ENCODE data around the gene CCDC85A.

Gene CCDC85A

GRCh38 chr2:56197816-56198215 lies 14.0 kb downstream of the CCDC85A start:
- DNase-seq = no peak

DNA sequence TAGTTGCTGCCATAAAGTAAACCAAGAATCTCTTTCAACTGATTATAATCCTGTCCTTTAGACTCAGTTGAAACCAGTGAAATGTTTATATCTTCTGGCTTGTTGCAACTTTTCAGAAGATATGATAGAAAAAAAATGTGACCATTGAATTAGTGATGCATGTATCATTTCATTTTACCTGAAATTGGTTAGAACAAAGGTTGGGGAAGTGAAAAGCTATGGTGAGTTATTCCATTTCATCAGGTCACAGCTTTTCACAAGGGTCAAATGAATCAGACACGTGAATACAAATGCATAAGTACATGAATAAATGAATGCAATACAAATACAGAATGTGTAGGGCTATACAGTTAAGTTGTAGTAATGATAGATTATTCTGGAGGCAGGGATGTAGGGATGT lies 15.1 kb downstream of the CCDC85A start:
- no peak for DNase-seq

- DNase-seq = no peak
These were observed 15.7 kb downstream of the CCDC85A start for GRCh38 chr2:56199492-56199891.

DNA sequence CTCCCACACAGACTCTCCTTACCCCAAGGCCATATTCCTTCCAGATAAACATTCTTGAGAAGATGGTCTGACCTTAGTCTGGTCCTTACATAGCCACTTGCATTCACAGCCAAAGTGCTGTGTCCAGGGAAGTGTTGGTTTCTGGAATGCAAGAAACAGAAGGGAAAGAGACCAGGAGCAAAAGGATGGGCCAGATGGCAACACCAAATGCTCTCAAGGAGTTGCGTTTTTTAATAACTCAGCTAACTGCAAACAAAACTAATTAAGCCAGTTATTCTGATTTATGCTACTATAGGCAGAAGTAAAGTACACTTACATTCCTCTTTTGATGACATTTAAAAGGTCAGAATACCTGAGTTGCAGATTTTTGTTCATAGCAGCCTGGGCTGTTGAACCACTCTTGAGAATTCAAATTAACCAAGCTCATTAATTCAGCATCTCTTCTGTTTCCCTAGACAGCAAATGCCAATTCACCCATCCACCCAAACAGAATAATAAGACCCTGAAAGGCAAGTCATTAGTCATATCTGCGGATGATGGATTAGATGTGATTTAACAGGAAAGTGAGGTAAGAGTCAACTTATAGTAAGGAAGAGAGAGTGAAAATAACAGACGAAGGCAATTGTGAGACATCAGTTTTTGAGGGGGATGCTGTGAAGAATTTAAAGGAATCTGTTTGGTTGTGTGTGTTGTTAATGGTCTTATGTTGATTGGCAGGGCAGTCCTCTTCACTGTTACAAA lies 18.8 kb downstream of the CCDC85A start:
- DNase-seq = no peak

GRCh38 chr2:56204556-56204955 lies 20.8 kb downstream of the CCDC85A start:
- no peak for DNase-seq

DNA sequence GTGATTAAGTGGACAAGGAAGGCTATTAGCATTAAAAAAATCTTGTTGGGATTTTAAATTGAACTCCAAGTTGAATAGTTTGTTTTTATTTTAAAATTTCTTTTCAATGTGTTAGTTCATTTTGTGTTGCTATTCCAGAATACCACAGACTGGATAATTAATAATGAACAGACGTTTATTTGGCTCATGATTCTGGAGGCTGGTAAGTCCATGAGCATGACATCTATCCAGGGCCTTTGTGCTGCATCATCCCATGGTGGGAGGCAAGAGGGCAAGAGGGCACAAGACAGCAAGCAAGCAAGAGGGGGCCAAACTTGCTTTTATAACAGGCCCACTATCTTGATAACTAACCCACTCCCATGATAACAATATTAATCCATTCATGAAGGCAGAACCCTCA lies 22.5 kb downstream of the CCDC85A start:
- no peak for DNase-seq

DNA sequence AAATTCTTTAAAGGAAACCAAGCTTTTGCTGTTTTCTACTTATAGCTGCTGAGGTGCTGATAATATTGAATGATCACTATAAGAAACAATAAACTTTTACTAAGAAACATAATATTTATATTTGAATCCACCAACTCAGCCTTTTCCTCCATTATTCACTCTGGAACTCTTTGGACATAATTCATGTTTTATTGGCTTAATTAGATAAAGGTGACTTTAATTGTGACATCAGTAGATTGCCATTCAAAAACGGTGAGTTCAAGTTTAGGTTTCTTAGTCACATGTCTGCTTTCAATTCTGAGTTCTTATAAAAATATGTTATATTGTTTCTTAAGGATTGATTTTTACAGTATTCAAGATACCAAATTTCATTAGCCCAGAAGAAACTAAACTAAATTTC lies 24.0 kb downstream of the CCDC85A start:
- no peak for DNase-seq

- DNase-seq = no peak
These were observed 24.6 kb downstream of the CCDC85A start for GRCh38 chr2:56208380-56208779.

GRCh38 chr2:56209701-56210100 lies 25.9 kb downstream of the CCDC85A start:
- DNase-seq = no peak

DNA sequence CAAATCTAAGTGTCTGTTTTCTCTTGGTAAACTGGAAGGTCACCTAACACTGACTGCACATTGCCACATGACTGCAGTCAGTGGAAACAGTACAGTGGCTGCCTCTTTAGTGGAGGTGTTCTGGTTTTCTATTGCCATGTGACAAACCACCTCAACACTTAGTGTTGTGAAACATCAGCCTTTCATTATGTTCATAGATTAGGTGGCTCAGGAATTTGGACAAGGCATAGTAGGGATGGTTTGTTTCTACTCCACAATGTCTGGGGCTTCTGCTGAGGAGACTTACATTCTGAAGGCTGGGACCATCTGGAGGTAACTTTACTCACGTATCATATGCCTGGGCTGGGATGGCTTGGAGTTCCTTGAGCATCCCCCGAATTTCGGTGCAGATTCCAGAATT lies 26.5 kb downstream of the CCDC85A start:
- no peak for DNase-seq

GRCh38 chr2:56211048-56211447 lies 27.3 kb downstream of the CCDC85A start:
- no peak for DNase-seq

DNA sequence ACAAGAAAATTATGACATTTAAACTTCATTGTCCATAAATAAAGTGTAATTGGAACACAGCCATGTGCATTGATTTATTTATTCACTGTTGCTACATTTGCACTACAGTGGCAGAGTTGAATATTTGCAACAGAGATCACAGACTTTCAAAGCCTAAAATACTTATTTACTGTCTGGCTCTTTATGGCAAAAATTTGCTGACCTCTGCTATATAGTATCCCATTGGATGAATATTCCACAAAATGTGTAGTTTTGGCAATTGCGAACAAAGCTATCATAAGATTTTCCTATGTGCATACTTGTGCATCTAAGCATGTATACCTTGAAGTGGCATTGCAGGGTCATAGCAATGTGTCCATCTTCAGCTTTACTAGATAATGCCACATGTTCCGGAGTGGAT lies 32.1 kb downstream of the CCDC85A start:
- DNase-seq = no peak

GRCh38 chr2:56217106-56217505 lies 33.3 kb downstream of the CCDC85A start:
- no peak for DNase-seq

GRCh38 chr2:56222481-56222880 lies 38.7 kb downstream of the CCDC85A start:
- no peak for DNase-seq

DNA sequence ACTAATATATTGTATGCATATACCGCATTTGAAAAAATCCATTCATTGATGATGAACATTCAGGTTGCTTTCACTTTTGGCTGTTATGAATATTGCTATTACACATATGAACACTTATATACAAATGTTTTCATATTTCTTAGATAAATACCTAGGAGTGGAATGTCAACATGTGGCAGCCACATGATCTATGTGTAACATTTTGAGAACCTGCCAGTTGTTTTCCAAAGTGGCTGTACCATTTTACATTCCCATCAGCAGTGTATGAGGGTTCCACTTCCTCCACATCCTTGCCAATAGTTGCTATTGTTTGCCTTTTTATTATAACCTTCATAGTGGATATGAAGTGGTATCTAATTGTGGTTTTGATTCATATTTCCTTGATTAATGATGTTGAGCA lies 40.5 kb downstream of the CCDC85A start:
- no peak for DNase-seq

GRCh38 chr2:56227811-56228210 lies 44.0 kb downstream of the CCDC85A start:
- no peak for DNase-seq

GRCh38 chr2:56229397-56230060 lies 45.7 kb downstream of the CCDC85A start:
- DNase-seq = no peak

- no peak for DNase-seq
These were observed 46.4 kb downstream of the CCDC85A start for GRCh38 chr2:56230156-56230555.

DNA sequence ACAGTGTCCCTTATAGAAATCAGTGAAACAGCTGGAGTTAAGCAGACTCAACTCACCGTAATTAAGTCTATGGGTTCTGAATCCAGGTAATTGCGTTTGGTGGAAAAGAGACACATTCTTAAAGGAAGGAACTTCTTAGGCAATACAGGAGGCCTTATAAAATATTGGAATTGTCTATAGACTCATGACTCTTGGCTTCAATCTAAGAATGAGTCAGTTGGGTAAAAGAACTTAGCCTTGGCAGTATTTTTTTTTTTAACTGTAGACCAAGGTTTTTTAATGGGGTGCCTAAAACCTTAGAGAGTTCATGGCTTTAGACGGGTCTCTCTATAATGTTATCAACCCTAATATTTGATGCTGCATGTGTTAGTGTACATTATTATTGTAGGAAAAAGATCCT lies 47.6 kb downstream of the CCDC85A start:
- DNase-seq = no peak

- no peak for DNase-seq
These were observed 49.1 kb downstream of the CCDC85A start for GRCh38 chr2:56232912-56233311.

DNA sequence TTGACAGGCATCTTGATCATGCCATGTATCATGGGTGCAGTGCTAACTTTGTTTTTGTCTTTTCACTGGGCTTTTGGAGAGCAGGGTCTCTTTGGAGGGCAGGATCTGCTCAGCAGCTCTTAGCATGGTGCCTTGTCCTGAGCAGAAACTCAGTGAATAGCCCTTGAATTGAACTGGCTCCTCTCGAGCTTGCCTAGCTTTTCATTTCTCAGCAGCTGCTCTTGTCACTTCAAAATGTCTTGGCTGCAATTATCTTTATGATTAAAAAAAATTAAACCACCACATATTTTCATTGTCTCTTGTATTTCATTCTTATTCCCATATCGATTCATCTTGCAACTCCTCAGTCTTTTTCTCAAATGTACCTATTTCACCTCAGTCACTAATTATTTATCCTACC lies 50.5 kb downstream of the CCDC85A start:
- DNase-seq = no peak

DNA sequence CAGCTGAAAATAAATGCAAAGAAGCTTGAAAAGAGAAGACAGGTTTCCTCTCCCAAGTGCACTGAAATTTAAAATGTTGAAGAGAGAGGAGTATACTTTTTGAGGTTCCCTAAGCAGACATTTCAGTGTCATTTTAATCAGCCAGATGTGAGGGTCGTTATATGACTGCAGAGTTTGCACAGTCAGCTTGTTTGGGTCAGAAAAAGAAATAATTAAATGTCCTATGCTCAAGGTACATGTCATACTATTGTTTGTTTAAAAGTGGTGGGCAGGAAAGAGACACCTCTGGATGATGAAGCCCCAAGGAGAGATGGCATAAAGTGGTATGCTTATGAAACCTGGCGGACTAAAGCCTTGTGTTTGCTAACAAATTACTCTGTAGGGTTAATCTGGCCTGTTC lies 55.2 kb downstream of the CCDC85A start:
- DNase-seq = no peak

DNA sequence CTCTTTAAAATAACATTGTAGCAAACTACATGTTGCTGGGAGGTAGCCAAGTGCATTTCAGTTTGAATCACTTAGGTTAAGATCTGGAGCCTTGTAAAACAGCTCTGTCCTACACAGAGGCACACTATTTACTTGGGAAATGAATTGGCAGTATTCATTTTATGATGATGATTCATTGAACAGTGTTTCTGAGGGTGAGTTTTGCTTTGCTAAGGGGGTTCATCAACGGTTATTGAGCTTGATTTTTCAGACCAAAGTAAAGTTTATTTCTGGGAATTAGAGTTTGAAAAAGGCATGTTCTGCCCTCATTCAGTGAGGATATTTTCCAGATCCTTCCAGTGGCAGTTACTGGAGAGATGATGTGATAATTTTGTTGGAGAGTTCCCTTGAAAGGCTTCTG lies 55.6 kb downstream of the CCDC85A start:
- no peak for DNase-seq

DNA sequence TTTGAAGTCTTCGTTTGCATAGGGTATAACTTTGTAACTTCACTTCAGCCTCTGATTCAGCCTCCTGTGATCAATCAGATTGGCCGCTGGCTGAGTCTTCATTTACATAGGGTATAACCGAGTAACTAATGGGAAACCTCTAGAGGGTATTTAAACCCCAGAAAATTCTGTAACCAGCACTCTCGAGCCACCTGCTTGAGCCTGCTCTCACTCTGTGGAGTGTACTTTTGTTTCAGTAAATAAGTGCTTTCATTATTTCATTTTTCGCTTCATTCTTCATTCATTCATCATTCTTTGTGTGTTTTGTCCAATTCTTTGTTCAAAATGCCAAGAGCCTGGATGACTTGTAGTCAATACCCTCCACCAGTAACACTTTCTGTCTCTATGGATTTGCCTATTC lies 56.4 kb downstream of the CCDC85A start:
- DNase-seq = no peak

DNA sequence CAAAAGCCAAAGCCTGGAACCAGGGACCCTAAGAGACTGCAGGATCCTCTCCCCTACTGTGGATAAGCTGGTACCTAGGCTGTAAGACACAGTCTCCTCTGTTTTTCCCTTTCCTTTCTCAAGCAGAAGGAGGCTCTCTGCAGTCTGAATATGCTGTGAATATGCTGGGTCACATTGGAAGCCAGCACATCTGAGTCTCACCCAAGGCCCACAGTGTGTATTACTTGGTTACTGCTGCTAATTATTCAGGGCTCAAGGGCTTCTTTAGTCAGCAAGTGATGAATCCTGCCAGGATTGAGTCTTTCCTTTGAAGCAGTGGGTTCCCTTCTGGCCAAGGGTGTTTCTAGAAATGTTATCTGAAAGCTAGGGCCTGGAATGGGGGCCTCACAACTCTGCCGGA lies 60.7 kb downstream of the CCDC85A start:
- DNase-seq = no peak
